HG02973 (cell line): ENCODE measurements around the gene KCNK5.

Experiments used
- ATAC-seq: cut with Tn5 transposase; IDR thresholded peaks from one replicate; pipeline ENCODE4 v1.9.1; 2021; ENCODE audit warnings: moderate library complexity; ENCODE audit not compliant: unreplicated experiment

The KCNK5 gene

DNA sequence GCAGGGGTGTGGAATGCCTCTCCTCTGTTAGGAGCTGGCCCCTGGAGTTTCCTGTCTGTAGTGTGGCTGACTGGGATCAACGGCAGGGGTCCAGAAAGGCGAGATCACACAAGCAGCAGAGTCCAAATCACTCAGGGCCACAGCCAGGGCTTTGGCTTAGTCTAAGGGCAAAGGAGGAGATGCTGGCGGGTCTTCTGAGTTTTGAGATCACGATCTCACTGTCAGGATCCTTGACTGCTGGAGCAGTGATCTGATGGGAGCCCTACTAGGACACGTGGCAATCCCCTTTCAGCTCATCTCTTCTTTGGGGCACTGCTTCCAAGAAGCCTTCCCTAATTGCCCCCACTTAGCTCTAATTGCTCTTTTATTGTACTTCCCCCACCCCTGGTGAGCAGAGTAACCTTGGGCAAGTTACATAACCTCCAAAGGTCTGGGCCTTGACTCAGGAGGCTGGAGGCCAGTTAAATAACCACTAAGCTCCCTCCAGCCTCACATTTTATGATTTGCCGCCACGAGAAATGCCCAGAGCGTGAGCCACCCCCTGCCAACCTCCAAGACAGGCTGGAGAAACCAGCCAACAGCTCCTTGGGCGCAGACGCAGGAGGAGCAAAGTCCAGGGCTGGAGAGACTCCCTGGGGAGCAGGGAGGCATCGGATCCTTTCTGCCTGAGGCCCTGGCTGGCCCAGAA is 12.0 kb downstream of the KCNK5 start:
- no peak for ATAC-seq

DNA sequence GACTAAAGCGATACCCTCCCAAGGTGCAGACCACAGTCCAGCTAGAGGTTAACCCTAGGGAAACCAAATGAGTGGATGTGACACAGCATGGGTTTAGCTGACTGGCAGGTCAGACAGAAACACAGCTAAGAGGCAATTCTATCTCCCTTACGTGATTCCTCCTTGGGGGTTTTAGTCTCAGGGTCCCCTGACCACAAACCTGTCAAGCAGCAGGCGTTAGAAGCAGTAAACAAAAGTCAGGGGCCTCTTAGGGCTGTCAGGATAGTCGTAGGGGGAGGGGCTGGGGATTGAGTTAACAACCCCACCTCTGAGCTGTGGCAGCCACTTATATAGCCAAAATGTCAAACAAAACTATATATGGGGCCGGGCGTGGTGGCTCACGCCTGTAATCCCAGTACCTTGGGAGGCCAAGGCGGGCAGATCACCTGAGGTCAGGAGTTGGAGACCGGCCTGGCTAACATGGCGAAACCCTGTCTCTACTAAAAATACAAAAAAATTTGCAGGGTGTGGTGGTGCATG is 13.6 kb downstream of the KCNK5 start:
- no peak for ATAC-seq

DNA sequence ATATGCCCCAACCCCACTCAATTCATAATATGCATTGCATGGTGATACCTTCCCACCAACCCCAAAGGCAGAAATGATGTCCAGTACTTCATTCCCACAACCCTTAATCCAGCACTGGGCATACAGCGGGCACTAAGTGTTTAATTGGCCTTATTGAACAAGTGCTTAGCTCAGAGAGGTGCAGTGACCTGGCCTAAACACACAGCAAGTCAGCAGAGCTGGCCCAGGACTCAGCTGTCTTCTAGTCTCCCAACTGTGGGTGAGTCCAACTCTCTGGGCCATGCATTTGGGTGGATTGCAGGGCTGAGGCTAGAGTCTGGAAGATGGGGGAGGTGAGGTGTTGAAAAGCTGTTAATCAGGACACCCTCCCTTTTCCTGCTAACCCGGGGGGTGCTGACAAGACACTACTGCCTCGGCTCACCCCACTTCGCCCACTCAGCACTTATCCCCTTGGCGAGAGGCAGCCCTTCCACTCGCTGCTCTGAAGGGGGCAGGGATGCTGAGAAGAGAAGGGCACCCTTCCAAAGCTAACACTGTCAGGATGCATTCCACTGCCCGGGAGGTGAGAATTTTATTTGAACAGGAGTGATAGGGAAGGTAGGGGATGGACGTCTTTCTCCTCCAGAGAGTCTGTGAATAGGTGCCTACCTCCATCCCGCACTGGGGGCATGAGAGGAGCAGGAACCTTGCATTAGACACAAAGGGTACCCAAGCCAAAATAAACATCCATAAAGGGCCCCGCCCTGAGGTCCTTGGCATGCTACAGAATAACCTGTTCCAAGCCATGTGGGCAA is 14.2 kb downstream of the KCNK5 start:
- ATAC-seq: no peak

DNA sequence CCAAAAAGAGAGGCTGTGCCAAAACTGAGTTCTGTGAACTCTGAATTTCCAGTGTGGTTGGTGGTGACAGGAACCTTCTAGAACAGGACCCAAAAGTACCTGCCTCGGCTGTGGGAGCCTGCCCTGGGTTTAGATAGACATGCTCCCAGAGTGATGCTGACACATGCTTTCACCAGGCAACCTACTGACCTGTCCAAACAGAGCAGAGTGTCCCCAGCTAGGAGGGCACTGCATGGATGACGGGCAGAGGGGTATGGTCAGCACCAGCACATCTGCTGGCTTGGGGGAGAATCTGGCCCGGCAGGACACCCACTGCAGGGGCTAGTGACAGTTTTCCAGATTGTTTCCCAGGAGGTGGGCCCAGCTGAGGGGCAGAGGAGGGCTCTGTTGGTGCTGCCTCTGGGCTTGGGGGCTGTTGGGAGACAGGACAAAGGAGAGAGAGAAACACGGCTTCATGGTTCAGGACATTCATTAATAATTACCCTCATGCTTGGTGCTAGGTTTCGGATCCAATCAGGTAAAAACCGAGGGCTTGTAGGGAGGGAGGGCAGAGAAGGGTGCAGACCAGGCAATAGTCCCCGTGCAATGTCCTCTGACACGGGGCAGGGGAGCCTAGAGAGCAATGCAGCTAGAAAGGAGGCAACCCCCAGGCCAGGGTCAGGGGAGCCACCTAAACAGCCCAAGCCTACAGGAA is 15.0 kb downstream of the KCNK5 start:
- no peak for ATAC-seq

GRCh38 chr6:39213195-39213920 is 15.9 kb downstream of the KCNK5 start:
- ATAC-seq: no peak

- ATAC-seq: no peak
Observed at GRCh38 chr6:39211183-39211582, 18.1 kb downstream of the KCNK5 start.

- ATAC-seq: no peak
Observed at GRCh38 chr6:39210450-39210849, 18.8 kb downstream of the KCNK5 start.

DNA sequence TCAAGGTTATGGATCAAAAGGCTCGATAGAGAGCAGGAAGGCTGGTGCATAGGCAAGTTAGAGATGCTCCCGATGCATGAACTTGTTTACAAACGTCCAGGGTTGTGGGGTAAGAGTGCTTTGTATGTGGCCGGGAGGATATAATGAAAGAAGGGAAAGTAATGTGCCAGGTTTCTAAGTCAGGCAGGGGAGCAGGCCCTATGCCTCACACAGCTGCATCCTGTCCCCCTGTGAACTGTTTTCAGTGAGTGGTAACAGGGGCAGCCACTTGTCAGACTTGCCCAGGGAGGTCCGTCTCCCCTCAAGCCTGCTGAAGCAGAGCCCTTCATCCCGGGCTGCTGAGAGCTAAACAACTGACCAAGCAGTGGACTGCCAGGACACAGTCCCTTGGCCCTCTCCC is 19.4 kb downstream of the KCNK5 start:
- ATAC-seq: no peak

- ATAC-seq: no peak
Observed at GRCh38 chr6:39209360-39209811, 19.9 kb downstream of the KCNK5 start.

GRCh38 chr6:39208223-39208739 is 21.0 kb downstream of the KCNK5 start:
- ATAC-seq: no peak

DNA sequence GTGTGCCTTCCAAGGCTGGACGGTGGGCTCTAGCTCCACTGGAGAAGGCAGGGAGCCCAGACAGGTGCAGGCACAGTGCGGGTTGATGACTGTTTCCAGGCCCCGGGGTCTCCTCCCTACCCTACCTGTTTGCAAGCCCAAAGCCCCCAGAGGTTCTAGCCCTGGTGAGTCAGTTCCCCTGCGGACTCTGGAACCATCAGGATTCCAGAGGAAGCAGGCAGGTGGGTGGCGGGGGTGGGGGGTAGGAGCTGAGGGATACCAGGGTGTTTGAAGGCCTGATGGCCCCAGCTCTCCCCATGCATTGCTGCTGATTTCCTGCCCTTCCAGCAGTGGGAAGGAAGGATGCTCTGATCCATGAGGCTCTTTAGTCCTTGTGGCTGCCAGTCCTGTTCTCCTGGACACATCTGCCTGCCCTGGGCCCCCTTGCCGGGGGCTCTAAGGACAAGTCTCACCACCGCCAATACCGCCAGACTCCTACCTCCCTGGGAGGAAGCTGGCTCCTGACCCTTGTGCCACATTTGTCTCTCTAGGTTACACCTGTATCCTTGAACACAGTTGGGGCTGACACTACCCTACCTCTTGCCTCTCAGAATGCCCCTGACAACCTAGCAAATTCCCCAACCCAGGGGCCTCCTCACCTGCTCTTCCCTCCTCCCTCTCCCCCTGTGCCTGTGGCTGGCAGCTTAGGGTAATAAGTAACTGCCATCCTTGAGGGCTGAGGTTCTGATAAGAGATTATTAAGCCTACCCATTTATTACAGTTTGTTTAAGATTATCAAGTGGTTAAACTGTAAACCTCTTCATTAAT is 21.7 kb downstream of the KCNK5 start:
- ATAC-seq: no peak

DNA sequence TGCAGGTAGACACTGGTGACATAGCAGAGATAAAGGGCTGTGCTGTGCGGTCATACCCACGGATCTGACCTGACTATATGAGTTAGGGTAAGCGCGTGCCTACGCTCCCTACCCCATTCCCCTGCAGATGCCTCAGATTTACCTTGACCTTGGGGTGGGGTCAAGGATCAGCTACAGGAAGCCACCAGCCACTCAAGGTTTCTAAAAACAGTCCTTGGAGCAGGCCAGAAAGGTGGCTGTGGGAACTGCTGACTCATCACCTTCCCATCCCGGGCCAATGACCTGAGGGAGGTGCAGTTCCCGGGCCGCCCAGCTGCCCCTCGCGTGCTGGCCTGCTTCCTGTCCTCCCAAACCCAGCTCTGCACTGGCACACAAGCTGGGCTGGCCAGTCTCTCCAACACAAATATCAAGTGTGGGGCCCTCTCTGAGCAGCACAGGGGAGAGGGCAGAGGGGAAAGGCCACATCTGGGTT is 23.0 kb downstream of the KCNK5 start:
- ATAC-seq: no peak

DNA sequence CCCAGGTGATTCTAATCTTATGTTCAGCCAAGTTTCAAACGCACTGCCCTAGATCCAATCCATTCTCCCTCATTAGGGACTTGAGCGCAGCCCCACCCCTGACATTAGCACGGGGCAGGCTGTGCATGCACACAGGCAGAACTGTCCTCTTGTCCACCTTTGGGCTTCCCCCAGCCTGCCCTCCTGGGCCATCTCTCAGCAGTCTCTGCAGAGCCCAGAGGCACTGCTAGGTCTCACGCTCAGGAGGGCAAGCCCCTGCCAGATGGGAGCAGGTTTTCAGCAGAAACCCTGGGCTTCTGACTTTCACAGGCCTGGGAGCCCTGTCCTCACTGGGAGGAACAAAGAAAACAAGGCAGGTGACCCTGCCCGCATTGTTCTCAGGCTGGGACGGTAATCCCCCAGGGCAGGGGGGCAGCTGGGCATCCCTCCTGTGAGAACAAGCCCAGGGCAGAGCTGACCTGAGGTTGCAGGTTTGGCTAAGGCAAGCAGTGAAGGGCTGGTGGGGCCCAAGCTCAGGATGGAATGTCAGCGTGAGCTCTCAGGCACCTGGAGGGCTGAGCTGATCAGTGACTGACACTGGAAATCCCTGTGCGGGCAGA is 24.5 kb downstream of the KCNK5 start:
- ATAC-seq: no peak

GRCh38 chr6:39204160-39204495 is 25.1 kb downstream of the KCNK5 start:
- no peak for ATAC-seq

- ATAC-seq: no peak
Observed at GRCh38 chr6:39203436-39204159, 25.7 kb downstream of the KCNK5 start.

DNA sequence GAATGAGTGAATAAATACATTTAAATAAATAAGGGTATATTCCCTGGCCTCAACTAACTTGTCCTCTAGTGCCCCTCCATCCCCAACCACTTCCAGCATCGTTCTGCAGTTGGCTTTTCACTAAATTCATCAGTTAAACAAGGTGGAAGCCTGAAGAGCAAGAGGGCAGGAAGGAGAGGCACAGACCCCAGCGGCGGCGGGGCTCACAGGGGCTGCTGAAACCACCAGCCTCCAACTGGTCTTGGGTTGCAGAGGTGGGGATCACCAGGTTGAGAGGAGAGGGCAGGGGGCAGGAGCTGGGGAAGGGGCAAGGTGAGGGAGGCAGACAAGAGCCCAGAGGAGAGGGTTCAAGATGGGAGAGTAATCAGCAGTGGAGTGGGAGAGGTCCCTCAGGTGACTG is 27.1 kb downstream of the KCNK5 start:
- no peak for ATAC-seq

- ATAC-seq: no peak
Observed at GRCh38 chr6:39200498-39201020, 28.7 kb downstream of the KCNK5 start.

GRCh38 chr6:39199976-39200375 is 29.3 kb downstream of the KCNK5 start:
- no peak for ATAC-seq
